ENCODE measurements around the gene DENND1A.

DENND1A gene

DNA sequence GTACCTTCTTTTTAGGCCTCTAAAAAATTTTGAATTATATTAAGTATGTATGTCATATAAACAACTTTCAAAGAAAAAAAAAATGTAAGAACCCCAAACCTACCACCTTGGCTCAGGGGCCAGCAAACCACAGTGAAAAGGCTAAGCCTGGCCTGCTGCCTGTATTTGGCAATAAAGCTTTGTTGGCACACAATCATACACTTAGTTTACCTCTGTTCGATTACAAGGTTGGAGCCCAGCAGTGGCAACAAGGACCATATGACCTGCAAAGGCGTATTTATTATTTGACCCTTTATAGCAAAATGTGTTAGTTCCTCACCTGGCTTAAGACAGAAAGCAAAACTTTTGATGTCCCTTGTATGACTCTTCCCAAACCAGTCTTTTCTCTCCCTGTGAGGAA, 282.8 kb downstream of the DENND1A start:
- no peak for DNase-seq (ENCODE audit: extremely low read depth, low read depth)
- TF ChIP-seq, protein P1, sequence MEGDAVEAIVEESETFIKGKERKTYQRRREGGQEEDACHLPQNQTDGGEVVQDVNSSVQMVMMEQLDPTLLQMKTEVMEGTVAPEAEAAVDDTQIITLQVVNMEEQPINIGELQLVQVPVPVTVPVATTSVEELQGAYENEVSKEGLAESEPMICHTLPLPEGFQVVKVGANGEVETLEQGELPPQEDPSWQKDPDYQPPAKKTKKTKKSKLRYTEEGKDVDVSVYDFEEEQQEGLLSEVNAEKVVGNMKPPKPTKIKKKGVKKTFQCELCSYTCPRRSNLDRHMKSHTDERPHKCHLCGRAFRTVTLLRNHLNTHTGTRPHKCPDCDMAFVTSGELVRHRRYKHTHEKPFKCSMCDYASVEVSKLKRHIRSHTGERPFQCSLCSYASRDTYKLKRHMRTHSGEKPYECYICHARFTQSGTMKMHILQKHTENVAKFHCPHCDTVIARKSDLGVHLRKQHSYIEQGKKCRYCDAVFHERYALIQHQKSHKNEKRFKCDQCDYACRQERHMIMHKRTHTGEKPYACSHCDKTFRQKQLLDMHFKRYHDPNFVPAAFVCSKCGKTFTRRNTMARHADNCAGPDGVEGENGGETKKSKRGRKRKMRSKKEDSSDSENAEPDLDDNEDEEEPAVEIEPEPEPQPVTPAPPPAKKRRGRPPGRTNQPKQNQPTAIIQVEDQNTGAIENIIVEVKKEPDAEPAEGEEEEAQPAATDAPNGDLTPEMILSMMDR (IDR thresholded peaks at IDR 0.05; ENCODE audit: low read depth, low read length) = no peak

DNA sequence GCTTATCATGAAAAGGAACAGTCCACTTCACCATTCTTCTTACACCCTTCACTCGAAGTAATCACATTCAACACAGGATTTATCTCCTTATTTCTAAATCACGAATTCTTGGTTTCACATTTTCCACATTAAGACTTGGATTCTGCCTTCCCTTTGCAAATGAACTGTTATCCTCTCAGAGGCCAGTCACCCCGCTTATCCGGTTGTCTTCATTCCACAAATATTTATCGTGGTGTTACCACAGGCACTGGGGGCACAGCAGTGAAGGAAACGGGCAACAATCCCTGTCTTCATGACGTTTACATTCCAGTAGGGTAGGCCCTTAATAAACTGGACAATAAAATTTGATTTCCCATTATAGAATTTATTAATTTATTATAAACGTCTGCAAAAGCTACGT, 284.2 kb downstream of the DENND1A start:
- TF ChIP-seq, protein P1 (IDR thresholded peaks at IDR 0.05; ENCODE audit: low read depth, low read length) = no peak
- no peak for DNase-seq (ENCODE audit: extremely low read depth, low read depth)

DNA sequence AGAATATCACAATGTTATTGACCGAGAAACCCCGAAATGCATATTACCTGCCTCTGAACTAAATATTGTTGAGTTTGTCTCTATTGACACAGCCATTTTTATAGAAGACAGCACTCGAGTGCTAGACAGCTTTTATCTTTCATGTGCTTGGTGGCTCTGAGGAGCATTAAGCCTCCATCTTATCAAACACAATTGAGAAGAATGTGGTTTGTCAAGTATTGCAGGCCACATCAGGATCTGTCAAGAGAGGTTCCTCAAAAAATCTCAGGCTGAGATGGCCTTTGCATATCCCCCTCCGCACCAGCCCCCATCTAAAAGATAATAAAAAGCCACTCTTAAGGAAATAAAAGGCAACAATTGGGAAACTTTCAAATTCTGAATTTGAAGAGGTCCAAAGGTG, 284.8 kb downstream of the DENND1A start:
- no peak for DNase-seq (ENCODE audit: extremely low read depth, low read depth)

DNA sequence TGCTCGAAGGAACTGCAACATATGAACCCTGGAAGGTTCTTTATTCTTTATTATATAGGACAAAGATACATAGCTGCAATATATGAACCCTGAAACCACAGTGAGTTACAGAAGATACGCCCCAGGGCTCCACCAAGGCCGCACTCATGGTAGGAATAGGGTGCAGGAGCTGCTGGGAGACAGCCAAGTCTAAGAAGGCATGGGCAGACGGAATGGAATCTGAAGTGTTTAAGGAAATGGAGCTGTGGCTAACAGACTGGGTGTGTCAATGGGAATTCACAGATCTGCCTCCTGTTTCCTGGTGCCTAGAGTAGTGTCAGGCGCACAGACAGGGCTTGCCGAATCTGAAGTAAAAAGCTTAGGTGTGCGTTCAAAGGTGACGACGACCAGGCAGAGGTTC, 286.4 kb downstream of the DENND1A start:
- TF ChIP-seq, protein P1 (IDR thresholded peaks at IDR 0.05; ENCODE audit: low read depth, low read length) = no peak
- no peak for DNase-seq (ENCODE audit: extremely low read depth, low read depth)

More for the DNA sequence above, 284.8 kb downstream of the DENND1A start:
- TF ChIP-seq, protein P1 (IDR thresholded peaks at IDR 0.05; ENCODE audit: low read depth, low read length) = no peak

DNA sequence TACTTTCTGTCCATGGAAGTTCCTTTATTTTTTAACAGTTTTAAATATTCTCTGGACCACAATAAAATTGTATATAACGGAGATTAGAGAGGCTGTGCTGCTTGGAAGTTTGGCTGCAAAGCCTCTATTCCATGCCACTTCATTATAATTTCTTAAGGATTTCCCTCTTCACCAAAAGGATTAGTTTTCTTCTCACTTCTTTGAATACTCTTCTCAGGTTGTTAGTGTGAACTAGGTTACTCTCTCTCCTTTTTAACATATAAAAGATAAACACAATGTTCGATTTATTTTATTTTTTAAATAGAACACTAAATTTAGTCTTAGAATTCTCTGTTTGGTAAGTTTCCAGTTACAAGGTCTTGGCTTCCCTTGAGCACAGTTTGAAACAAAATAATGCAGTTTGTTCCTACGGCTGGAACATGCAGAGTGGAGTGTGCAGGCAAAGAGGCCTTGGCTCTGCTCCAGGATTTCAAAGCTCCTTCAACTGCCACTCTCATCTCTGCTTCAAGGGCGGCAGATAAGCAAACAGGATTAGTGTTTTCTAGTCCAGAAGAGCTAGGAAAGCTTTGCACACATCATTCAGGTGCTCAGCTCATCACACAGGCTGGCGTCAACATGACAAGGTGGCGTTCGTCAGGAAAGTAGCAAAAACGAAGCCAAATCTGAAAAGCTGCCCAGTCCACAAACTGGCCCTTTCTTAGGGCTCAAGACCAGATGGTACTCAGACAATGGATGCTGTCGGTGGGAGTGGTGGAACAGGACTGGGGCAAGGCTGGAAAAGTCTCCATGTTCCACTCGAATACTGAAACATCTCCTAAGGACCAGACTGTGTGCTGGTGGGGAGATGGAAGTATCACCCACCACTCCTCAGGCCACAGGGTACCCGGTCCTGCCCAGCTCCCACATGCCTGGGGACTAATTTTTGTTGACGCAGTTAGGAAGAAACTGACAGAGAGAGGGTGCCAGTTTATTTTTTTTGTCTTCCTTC, 287.3 kb downstream of the DENND1A start:
- TF ChIP-seq, protein P1 (IDR thresholded peaks at IDR 0.05; ENCODE audit: low read depth, low read length) = no peak
- no peak for DNase-seq (ENCODE audit: extremely low read depth, low read depth)

DNA sequence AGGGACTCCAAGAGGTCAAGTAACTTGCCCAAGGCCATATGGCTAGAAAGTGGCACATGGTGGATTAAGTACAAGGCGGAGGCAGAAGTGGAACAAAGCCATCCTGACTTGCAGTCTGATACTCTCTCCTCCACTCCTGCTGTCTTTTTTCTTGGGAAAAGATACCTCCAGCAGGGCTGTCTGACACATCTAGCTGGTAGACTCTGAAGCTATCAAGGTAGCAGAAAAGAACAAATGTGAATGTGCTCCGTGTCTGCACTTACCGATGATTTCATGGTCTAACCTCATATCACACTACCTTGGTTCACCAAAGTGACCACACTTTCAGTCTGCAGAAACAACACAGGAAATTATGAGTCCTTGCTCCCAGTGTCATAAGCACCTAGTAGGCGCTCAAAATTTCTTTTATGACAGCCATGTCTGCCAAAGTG, 289.1 kb downstream of the DENND1A start:
- TF ChIP-seq, protein P1 (IDR thresholded peaks at IDR 0.05; ENCODE audit: low read depth, low read length) = no peak
- DNase-seq (ENCODE audit: extremely low read depth, low read depth) = no peak

DNA sequence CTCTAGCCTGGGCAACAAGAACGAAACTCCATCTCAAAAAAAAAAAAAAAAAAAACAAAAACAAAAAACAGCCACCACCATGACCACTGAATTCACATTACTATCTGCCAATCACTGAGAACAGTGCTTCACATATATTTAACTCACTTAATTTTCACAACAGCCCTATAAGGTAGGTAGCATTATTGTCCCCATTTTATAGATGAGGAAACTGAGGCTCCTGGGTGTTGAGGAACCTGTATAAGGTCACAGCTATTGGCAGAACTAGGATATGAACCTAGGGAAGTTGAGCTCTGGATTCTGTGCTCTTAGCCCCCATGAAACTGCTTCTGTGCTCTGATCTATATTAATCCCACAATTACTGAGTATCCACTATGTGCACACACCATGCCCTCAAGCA, 290.2 kb downstream of the DENND1A start:
- TF ChIP-seq, protein P1 (IDR thresholded peaks at IDR 0.05; ENCODE audit: low read depth, low read length) = no peak
- DNase-seq (ENCODE audit: extremely low read depth, low read depth) = no peak
